ENCODE measurements around the gene KIF12. TPM values are rescaled to one million over a fixed set of nuclear protein-coding genes. Genes with fewer than 3 reads are reported as not detected.

The KIF12 gene
- total and polyA plus RNA-seq, 2 experiments from 2014 or later = 39.9 to 97.3 TPM

DNA sequence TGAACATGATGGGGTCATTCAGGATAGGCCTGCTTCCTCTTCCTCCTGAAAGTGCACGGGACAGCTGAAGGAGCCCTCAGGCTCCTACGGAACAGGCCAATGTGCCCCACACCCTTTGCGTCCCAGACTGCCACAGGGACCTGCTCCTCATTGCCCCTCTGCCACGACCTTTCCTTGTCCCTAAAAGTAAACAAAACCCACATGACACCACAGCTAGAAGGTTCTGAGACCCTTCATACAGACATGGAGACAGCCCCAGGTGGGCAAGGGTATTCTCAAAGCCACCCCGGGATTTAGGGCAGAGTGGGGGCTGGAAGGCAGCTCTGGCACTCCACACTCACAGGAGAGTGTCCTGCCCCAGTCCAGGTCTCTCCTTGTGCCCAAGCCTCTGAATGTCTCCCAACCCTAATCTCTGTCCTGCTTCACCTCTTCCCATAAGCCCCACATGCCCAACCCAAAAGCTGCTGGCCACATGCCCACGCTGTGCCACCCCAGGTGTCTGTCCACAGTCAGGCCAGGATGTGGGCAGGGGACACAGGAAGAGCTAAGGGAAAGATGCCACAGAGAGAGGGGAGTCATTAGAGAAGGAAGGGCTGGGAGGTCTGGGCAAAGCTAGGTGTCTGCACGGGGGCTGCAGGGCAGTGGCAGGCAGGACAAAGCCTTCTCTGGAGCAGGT lies 21.8 kb downstream of the KIF12 start:
- Histone ChIP-seq H3K79me2 (no peaks in the 10 kb centered on the region), H2AFZ (no peak overlapping the region), H3K4me3 (no peak overlapping the region), H3K9me2 (replicated peaks; ENCODE audit: insufficient read depth) (no peaks in the 10 kb centered on the region), H4K20me1 (ENCODE audit: insufficient read depth, poor library complexity, severe bottlenecking) (no peaks in the 10 kb centered on the region), H3K27ac (no peak overlapping the region), H3K9me3 (ENCODE audit: low read depth) (no peaks in the 10 kb centered on the region), H3K36me3 (replicated peaks; ENCODE audit: insufficient read depth, low read depth) (no peaks in the 10 kb centered on the region), H3K4me1 (ENCODE audit: insufficient read depth) (peaks cover 15% of the 10 kb centered on the region), H3K4me2 (no peak overlapping the region), H3K27me3 (no peaks in the 10 kb centered on the region)
- WGBS (ENCODE audit: low lambda C conversion rate, missing lambda C conversion rate) = 72% methylated on average over 7 of the region's 7 CpGs
- DNase-seq (ENCODE audit: low spot score) = no peak
- TF ChIP-seq CTCF (IDR thresholded peaks at IDR 0.05; ENCODE audit: poor library complexity) (no peak), EZH2phosphoT487 (IDR thresholded peaks at IDR 0.05; ENCODE audit: low read depth, severe bottlenecking, unreplicated experiment) (no peak), EZH2 (IDR thresholded peaks at IDR 0.05; ENCODE audit: borderline replicate concordance) (no peak)

DNA sequence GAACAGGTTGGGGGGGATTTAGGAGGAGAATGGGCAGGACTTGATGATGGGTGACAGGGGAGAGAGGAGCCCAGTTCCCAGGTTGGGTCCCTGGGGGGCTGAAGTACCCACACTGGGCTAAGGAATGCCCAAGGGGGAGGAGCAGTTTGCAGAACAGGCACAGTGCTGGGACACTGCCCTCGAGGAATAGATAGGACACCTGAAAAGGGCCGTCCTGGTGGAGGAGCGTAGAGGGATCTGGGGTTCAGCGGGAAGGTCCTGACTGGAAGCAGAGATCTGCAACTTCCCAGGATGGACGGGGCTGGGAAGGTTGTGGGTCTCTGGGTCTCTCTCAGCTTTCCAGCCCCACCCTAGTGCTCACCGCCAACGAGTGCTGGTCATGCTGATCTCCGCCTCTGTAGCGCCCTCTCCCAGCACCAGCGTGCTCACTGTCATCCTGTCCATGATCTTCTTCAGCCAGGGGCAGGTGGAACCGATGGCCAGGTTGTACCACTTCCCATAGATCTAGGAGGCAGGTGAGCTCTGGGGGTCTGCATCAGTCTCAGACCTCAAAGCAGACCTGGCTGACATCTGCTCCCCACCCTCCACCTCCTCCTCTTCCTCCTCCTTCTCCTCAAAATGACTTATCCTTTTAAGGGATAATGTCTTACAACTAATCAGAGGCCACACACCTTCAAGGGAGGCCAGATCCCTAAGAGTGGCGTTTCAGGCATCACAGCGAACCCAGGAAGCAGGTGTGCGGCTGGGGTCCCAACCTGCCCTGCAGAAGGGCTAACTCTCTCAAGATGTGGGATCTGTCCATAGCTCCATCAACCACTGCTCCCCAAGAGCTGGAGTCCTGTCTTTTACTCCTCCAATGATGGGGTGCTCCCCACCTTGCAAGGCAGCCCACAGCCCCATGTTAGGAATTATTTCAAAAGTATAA lies 22.6 kb downstream of the KIF12 start:
- Histone ChIP-seq H3K4me2 (no peak overlapping the region), H3K36me3 (replicated peaks; ENCODE audit: insufficient read depth, low read depth) (no peaks in the 10 kb centered on the region), H3K27ac (no peak overlapping the region), H4K20me1 (ENCODE audit: insufficient read depth, poor library complexity, severe bottlenecking) (no peaks in the 10 kb centered on the region), H3K4me3 (no peak overlapping the region), H2AFZ (no peak overlapping the region), H3K9me3 (ENCODE audit: low read depth) (no peaks in the 10 kb centered on the region), H3K9me2 (replicated peaks; ENCODE audit: insufficient read depth) (no peaks in the 10 kb centered on the region), H3K27me3 (no peaks in the 10 kb centered on the region), H3K79me2 (no peaks in the 10 kb centered on the region), H3K4me1 (ENCODE audit: insufficient read depth) (peaks cover 10% of the 10 kb centered on the region)
- TF ChIP-seq CTCF (IDR thresholded peaks at IDR 0.05; ENCODE audit: poor library complexity) (no peak), EZH2 (IDR thresholded peaks at IDR 0.05; ENCODE audit: borderline replicate concordance) (no peak), EZH2phosphoT487 (IDR thresholded peaks at IDR 0.05; ENCODE audit: low read depth, severe bottlenecking, unreplicated experiment) (no peak)
- 79% methylated on average over 14 of the region's 14 CpGs for WGBS (ENCODE audit: low lambda C conversion rate, missing lambda C conversion rate)
- no peak for DNase-seq (ENCODE audit: low spot score)

- Histone ChIP-seq H3K27ac (no peak overlapping the region), H3K9me3 (ENCODE audit: low read depth) (no peaks in the 10 kb centered on the region), H3K4me1 (ENCODE audit: insufficient read depth) (peaks cover 5% of the 10 kb centered on the region), H3K27me3 (no peaks in the 10 kb centered on the region), H3K4me2 (no peak overlapping the region), H3K79me2 (no peaks in the 10 kb centered on the region), H3K36me3 (replicated peaks; ENCODE audit: insufficient read depth, low read depth) (no peaks in the 10 kb centered on the region), H3K4me3 (no peak overlapping the region), H2AFZ (no peak overlapping the region), H4K20me1 (ENCODE audit: insufficient read depth, poor library complexity, severe bottlenecking) (no peaks in the 10 kb centered on the region), H3K9me2 (replicated peaks; ENCODE audit: insufficient read depth) (no peaks in the 10 kb centered on the region)
- DNase-seq (ENCODE audit: low spot score) = no peak
- no peak for TF ChIP-seq CTCF (IDR thresholded peaks at IDR 0.05; ENCODE audit: poor library complexity)
- no peak for TF ChIP-seq EZH2phosphoT487 (IDR thresholded peaks at IDR 0.05; ENCODE audit: low read depth, severe bottlenecking, unreplicated experiment)
- no peak for TF ChIP-seq EZH2 (IDR thresholded peaks at IDR 0.05; ENCODE audit: borderline replicate concordance)
- 71% methylated on average over 4 of the region's 4 CpGs for WGBS (ENCODE audit: low lambda C conversion rate, missing lambda C conversion rate)
These were observed 23.5 kb downstream of the KIF12 start for GRCh38 chr9:114075602-114076001.
